ENCODE data around the gene PTPRF. TPM values are rescaled to one million over a fixed set of nuclear protein-coding genes. Genes with fewer than 3 reads are reported as not detected.

PTPRF gene
- total RNA-seq, 1 donor from 2014 or later, result 7.7 TPM

DNA sequence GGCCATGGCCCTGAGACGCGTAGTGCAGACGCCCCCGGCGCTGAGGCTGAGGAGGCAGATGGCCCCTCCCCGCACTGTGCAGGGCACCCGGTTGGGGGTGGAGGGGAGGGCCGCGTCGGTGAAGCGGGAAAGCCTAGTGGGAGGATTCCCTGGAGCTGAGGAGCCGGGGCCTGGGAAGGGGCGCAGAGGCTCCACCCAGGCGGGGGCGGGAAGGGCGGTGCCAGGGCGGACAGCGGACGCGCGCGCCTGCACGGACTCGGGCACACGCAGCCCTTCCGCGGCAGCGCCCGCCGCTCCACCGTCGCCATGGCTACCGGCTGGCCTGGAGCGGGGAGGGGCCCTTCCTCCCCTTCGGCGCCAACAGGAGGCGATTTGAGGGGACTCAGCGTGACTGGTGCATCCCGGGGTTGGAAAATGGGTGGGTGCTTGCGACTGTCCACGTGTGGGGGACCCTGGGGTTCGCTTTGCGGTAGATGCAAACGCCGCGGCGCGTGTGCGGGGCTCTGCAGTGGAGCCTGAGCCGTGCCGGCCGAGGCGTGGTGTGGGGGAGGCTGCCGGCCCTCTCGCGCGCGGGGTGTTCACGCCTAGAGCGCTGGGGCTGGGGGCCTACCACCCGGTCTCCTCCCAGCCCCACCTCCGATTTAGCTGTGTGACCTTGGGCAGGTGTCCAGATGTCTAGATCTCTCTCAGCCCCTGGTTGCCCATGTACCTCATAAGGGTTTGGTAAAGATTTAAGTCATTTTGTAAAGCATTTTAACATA, 35.1 kb downstream of the PTPRF start:
- DNase-seq (ENCODE audit: missing footprints), result peak; percentile 79
- ATAC-seq, result peak; percentile 85
- intact Hi-C loops (cut with DNase I), result no loop called here

DNA sequence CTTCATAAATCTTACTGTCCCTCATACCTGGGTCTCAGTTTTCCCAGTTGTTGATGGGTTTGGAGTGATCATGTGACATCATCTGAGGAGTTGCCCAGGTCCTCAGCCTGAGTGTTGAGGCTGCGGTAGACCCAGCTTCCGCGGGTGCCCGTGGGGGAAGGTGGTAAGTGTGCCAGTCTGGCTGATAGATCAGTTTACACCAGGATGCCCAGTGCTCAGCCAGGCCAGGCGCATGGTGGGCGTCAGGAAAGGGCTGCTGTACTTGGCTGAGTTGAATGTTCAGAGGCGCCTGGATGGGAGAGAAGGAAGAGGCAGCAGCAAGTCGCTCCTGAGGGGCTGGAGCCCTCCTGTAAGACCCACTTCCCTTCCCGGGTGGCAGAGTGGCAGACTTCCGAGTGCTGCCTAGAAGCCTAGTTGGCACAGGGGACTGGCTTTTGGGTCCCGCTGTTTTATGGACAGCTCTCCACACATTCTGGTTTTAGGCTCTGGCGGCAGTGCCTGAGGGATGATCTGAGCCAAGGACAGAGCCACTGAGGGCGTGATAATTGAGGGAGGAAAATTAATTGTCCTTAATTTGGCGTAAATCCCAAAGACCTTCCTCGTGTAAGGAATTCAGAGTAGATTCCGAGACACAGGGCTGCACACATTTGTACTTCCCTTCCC, 35.8 kb downstream of the PTPRF start:
- no peak for DNase-seq (ENCODE audit: missing footprints)
- intact Hi-C loops (cut with DNase I), result no loop called here
- ATAC-seq, result no peak

DNA sequence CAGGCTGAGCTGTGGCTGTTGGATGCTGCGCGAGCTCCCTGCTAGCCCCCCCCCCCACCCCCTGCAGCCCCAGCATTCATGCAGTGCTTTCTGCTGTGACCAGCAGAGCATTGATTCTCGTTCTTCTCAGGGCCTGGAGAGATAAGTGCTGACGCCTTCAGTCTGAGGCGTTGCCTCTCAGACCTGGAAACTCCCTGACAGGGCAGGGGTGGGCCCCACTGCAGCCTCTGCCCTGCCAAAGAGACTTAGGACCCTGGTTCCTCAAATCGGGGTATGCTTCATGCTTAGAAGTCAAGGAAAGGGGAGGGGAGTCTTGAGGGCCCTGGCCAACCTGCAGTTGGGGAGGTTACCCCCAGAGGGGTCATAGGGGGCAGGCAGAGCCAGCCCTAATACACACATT, 38.5 kb downstream of the PTPRF start:
- DNase-seq (ENCODE audit: missing footprints) (no peak), ATAC-seq (no peak)
- intact Hi-C loops (cut with DNase I), result no loop called here

- intact Hi-C loops (cut with DNase I), result no loop called here
- no peak for DNase-seq (ENCODE audit: missing footprints)
- no peak for ATAC-seq
Measured at GRCh38 chr1:43570277-43570676, 39.6 kb downstream of the PTPRF start.

- intact Hi-C loops (cut with DNase I), result no loop called here
- DNase-seq (ENCODE audit: missing footprints) (no peak), ATAC-seq (no peak)
Measured at GRCh38 chr1:43570715-43571114, 40.0 kb downstream of the PTPRF start.

- no peak for ATAC-seq
- intact Hi-C loops (cut with DNase I), result no loop called here
- no peak for DNase-seq (ENCODE audit: missing footprints)
Measured at GRCh38 chr1:43572084-43572483, 41.4 kb downstream of the PTPRF start.

DNA sequence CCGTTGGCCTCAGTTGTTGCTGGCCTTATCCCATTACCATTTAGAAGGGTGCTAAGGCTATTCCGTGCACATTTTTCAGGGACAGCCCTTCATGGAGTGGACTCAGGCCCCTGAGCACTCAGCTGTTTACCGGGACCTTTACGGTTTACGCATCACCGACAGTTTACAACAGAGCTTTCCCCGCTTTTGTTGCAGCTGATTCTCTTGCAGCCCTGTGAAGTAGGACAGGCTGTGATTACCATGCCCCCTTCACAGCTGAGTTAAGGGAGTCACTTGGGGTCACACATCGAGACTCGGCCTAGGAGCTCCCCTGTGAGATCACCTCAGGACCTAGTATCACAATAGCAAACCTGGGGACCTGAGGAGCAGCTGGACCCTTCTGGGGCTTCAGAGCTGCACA, 41.9 kb downstream of the PTPRF start:
- no peak for ATAC-seq
- intact Hi-C loops (cut with DNase I), result no loop called here
- DNase-seq (ENCODE audit: missing footprints), result no peak

DNA sequence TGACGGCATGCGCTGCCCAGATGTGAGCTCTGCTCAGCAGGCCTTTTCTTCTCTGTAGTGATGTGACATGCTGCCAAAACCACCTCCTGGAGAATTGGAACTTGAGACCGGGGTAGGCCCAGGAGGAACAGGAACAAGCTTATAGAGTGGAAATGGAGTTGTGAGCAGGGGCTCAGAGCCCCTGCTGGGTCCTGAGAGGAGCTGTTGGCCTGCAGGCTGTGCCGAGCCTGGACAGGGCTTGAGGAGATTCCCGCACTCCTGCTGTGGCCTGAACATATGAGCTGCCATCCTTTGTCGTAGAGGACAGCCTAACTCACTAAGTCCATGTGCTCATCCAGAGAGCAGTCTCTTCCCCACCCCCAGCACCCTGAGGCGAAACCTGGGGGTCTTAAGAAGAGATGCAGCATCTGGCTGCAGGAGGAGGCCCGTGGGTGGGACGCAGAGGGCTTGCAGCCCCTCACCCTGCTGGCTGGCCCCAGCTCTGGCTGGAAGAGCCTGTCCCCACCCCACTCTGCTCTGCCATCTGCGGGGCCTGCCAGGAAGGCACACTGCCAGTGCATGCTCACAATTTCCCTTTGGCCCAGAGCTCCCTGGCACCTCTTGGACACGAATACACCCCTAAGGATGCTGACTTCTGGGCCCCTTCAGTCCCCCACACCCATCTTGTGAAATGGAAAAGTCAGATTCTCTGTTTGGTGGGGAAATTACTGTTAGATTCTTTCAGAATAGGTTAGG, 42.5 kb downstream of the PTPRF start:
- intact Hi-C loops (cut with DNase I), result no loop called here
- DNase-seq (ENCODE audit: missing footprints), result no peak

DNA sequence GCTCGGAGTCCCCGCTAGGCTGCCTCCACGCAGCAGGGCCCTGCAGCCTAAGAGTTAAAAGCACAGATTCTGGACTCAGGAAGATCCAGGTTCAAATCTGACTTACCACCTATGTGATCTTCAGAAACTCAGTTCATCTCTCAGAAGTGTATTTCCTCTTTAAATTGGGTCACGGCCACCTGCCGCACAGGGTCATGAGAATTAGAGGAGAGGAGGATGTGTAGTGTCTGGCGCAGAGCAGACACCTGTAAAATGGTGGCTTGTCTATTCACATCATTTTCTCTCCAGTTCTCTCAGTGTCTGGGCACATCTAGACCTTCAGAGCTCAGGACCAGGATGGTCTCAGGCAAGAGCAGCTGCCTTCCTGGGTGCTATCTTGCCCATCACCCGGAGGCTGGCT, 45.8 kb downstream of the PTPRF start:
- no peak for DNase-seq (ENCODE audit: missing footprints)
- intact Hi-C loops (cut with DNase I), result no loop called here
- no peak for ATAC-seq

More for the DNA sequence above, 42.5 kb downstream of the PTPRF start:
- ATAC-seq, result peak; percentile 57

DNA sequence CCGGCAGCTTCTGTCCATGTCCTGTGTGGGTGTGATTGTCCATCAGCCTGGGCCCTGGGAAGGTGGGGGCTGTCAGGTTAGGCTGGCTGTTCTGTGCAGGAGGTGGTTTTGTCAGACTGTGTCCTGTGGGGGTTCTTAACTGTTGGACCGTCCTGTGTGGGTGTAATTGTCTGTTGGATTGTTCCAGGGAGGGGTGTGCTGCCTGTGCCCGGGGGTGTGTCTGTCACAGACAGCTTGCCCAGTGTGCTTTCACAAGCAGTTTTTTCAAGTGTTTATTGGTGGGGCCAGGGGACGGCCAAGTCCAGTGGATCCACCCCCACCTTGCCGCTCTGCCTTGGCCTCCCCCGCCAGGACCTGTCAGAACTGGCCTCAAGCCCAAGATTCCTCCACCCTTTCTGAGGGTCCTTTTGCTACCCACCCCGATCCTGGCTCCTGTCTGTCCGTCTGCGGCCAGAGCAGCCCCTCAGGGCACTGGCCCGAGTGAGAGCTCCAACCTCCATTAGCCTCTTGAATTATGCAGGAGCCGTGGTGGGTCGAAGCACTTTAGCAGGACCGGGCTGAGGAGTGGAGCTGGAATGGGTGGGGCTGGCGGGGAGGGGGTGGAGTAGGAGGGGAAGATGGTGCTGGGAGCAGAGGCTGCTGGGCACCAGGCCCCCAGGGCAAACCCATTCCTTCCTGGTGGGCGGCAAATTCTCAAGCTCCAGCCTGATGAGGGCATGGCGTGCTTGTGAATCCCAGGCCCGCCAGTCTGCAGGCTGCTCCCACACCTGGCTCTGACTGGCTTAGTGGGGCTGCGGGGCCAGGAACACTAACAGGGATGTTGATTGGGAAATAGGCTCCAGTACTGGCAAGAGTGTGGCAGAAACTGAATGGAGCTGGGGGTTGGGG, 47.2 kb downstream of the PTPRF start:
- ATAC-seq, result no peak
- DNase-seq (ENCODE audit: missing footprints), result no peak
- intact Hi-C loops (cut with DNase I), result no loop called here

DNA sequence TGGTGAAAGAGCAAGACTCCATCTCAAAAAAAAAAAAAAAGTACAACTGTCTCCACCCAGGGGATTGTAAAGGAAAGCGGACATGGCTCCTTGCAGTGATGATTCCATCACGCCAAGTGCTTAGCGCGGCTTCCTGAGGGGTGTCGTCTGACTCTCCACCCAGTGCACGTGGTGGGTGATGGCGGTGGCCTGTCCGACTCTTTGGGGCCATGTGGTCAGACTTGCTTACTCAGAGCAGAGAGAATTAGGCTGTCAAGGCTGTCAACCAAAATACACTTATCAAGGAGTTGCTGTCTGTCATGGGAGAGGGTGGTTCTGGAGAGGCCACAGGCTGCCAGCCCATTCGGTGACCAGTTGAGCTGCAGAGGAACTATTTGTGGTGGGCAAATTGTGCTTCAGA, 49.4 kb downstream of the PTPRF start:
- no peak for ATAC-seq
- DNase-seq (ENCODE audit: missing footprints), result no peak
- intact Hi-C loops (cut with DNase I), result no loop called here

GRCh38 chr1:43582162-43582566, 51.5 kb downstream of the PTPRF start:
- intact Hi-C loops (cut with DNase I), result no loop called here
- ATAC-seq (no peak), DNase-seq (ENCODE audit: missing footprints) (no peak)

DNA sequence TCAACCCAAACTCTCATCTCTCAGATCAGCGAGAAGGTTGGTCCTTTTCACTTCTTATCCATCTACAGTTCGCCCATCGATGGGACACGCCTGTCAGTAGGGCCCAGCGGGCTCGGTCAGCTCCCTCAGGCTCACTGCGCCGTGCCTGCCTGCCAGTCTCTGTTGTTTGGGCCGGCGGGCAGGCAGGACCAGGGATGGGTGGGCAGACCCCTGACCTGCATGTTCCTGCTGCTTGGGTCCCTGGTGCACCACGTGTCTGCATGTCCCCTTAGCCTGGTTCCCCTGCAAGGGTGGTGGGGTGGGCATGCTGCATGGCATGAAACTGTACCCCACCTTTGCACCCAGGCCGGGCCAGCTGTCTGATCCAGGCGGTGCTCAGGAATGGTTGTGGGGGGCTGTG, 52.4 kb downstream of the PTPRF start:
- ATAC-seq (no peak), DNase-seq (ENCODE audit: missing footprints) (no peak)
- intact Hi-C loops (cut with DNase I), result no loop called here

GRCh38 chr1:43584204-43584603, 53.5 kb downstream of the PTPRF start:
- DNase-seq (ENCODE audit: missing footprints) (no peak), ATAC-seq (no peak)
- intact Hi-C loops (cut with DNase I), result no loop called here

DNA sequence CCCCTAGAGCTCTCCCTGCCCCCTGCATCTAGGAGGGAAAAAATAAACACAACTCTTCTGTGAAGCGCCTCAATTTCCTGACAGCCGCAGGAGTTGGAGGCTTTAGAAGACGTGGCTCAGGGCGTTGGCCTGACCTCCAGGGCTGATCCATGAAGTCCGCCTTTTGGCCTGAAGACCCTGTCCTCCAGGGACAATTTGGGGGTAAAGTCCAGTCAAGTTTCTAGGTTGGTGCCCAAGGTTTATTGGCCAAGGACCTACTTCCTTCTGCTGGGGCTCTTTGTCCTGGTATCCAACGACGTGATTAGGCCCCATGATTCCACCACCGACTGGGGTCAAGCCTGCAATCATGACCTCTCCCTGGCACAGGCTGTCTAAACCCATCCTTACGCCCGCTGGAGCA, 54.9 kb downstream of the PTPRF start:
- ATAC-seq, result no peak
- intact Hi-C loops (cut with DNase I), result no loop called here

GRCh38 chr1:43586136-43586731, 55.6 kb downstream of the PTPRF start:
- no peak for DNase-seq (ENCODE audit: missing footprints)
- intact Hi-C loops (cut with DNase I), result no loop called here
- no peak for ATAC-seq

More for the DNA sequence above, 54.9 kb downstream of the PTPRF start:
- DNase-seq (ENCODE audit: missing footprints), result no peak

DNA sequence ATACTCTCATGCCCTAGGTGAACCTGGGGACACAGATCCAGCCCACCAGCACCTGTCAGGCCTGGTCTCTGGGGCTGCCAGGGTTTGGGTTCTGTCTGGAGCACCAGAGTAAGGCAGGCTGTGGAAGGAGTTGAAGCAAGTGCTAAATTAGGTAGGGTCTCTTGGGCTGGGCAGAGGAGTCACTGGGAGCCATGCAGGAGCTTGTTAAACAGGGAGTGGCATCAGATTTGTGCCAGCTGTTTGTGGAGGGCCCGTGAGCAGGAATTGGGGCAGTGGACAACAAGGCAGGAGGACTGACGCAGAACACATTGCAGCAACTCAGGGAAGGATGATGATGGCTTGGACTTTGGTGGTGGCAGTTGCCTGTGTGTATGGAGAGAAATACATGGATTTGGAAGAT, 56.3 kb downstream of the PTPRF start:
- ATAC-seq (no peak), DNase-seq (ENCODE audit: missing footprints) (no peak)
- intact Hi-C loops (cut with DNase I), result no loop called here

GRCh38 chr1:43587594-43587993, 56.9 kb downstream of the PTPRF start:
- DNase-seq (ENCODE audit: missing footprints) (no peak), ATAC-seq (peak; percentile 47)
- intact Hi-C loops (cut with DNase I), result no loop called here

DNA sequence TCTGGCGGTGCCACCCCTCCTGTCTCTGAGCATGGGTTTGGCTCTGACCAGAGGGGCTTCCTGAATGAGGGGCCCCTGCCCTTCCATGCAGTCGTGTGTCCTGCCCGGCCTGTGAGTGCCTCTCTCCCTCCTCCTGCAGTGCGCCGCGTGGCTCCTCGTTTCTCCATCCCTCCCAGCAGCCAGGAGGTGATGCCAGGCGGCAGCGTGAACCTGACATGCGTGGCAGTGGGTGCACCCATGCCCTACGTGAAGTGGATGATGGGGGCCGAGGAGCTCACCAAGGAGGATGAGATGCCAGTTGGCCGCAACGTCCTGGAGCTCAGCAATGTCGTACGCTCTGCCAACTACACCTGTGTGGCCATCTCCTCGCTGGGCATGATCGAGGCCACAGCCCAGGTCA, 57.9 kb downstream of the PTPRF start:
- ATAC-seq, result no peak
- DNase-seq (ENCODE audit: missing footprints), result no peak
- intact Hi-C loops (cut with DNase I), result no loop called here
